ENCODE results near the gene HERPUD2.
A peak's percentile ranks its signal among the peaks of the same experiment; 100 is the strongest.
"Not testable (repeated sequence)": the region's sequence is repeated elsewhere in the genome, so short reads cannot be mapped to it uniquely, and the experiment has no call there.

Gene HERPUD2

DNA sequence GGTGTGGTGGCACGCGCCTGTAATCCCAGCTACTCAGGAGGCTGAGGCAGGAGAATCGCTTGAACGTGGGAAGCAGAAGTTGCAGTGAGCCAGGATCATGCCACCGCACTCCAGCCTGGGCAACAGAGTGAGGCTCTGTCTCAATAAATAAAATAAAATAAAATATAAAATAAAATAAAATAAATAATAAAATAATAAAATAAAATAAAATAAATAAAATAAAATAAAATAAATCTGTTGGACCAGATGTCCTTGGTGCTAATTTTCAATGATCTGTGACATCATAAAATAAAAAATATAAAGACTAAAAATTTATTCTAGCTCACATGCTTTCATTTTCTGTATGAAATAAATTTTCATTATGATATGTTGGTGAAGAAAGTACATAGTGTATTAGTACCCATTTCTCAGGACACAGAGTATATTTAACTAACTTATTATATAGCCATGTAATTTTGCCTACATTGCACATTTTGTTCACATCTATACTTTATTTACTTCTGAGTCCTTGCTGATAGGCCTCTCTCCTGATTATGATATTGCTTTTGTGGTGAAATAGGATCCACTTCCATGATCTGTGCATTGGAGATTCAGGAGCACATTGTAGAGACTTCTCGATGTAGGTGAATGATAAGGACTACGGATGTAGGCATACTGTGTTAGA is 17.8 kb upstream of the HERPUD2 start:
- no peak for DNase-seq

GRCh38 chr7:35707422-35707821 is 12.5 kb upstream of the HERPUD2 start:
- no peak for DNase-seq

GRCh38 chr7:35705932-35706461 is 11.1 kb upstream of the HERPUD2 start:
- no peak for DNase-seq

DNA sequence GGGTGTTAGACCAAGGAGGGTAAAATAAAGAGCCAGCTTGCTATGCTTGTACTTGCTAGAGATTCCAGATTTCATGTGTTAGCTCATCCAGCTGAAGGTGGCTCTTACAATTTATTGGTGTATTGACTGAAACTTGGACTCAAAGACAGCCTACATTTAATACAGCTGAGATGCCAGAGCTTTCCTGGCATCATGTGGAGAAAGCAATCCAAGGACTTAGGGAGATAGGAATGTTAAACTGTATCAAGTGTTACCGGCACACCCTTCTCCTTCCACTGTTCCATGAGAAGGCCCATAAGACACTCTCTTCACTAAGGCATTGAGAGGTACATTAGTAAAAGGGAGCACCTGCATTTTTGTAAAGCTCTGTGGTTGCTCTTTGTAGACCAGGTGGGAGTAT is 9.3 kb upstream of the HERPUD2 start:
- DNase-seq, result no peak

DNA sequence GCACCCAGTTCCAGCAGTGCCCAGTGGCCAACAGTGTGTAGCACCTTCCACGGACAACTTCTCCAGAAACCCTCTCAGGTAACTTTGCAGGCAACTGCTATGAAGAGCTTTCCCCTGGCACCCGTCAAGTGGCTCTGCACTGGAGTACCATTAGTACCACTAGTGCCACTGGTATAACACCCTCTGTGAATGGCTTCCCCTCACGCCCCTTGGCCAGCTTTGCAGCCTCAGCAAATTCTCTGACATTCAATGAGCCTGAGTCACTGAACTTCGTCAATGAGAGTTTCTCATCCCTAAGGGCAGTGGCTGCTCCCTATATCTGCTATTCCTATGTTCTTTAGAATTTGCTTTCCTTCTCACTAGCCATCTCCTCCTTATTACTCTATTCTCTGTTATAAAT is 7.6 kb upstream of the HERPUD2 start:
- DNase-seq, result no peak

- no peak for DNase-seq
These were observed 6.5 kb upstream of the HERPUD2 start for GRCh38 chr7:35701287-35701900.

GRCh38 chr7:35700865-35701264 is 5.9 kb upstream of the HERPUD2 start:
- DNase-seq, result no peak

DNA sequence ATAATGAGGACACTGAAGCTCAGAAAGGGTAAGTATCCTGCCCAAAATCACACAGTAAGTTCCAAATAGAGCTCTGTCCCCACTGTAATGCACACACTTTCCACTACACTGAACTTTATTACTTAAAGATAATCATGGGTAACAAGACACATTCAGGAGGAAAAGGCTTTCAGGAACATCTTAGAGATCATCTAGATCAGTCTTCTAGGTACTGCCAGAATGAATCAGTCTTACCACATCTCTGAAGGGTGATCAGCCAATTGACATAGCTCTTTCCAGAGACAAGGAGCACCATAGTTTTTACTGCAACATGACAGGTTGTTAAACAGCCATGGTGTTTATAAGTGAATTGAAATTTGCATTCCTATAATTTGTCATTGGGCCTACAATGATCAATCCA is 5.4 kb upstream of the HERPUD2 start:
- DNase-seq, result no peak

- no peak for DNase-seq
These were observed 4.9 kb upstream of the HERPUD2 start for GRCh38 chr7:35699796-35700305.

GRCh38 chr7:35698382-35698781 is 3.4 kb upstream of the HERPUD2 start:
- not testable (repeated sequence) for DNase-seq

DNA sequence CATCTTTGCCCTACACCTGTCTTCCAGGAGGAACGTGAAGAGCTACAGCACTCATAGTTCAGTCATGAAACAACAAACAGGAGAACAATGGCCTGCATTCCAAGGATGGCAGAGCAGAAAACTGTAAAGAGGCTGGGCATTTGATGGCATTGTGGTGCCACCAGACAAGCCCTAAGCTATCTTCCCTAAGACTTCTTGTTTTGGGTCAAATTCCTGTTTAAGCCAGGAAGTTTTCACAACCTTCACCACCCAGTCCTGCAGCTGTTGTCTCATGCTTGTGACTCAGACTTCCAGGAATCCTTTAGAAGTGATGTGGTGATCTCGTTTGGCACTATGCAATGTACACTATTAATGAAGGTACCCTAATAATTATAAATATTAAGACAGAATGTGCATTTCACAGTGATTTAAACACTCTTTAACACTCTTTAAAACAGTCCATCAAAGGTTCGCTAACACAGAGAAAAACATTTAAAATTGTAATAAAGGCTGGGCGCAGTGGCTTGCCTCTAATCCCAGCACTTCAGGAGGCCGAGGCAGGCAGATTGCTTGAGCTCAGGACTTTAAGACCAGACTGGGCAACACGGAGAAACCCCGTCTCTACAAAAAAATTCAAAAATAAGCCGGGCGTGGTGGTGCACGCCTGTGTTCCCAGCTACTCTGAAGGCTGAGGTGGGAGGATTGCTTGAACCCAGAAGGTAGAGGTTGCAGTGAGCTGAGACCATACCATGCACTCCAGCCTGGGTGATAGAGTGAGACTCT is 2.7 kb upstream of the HERPUD2 start:
- DNase-seq, result no peak

DNA sequence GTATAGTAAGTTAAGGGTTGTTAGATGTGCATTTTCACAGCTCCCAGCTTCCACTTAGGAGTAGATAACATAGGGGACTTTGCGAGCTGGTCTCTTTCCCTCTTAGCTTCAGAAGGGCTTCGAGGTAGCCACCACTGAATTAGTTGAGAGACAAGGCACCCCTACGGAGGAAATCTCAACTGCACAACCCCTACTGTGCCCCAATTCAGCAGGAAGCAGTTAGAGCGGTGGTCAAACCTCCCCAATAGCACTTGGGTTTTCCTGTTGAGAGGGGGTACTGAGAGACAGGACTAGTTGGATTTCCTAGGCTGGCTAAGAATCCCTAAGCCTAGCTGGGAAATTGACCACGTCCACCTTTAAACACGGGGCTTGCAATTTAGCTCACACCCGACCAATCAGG is 1.1 kb upstream of the HERPUD2 start:
- no peak for DNase-seq

DNA sequence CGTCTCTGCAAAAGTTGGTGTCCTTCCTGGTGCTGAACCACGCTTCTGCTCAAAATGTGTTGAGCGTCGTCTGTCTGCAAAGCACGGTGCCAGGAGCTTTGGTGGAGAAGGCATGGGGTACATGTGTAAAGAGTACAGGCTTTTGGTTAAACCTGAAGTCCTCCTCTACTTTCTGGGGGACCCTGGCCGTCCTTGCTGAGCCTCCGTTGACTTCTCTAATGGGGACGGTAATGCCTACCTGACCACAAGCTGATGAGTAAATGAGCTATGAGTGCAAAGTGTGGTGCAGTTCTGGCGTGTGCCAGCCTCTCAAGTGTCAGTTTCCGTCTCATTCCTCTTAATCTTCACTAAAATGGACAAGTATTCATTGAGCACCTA is 527 bp upstream of the HERPUD2 start:
- peak; percentile 34 for DNase-seq

- no peak for DNase-seq
These were observed 663 bp downstream of the HERPUD2 start for GRCh38 chr7:35694161-35694783.

DNA sequence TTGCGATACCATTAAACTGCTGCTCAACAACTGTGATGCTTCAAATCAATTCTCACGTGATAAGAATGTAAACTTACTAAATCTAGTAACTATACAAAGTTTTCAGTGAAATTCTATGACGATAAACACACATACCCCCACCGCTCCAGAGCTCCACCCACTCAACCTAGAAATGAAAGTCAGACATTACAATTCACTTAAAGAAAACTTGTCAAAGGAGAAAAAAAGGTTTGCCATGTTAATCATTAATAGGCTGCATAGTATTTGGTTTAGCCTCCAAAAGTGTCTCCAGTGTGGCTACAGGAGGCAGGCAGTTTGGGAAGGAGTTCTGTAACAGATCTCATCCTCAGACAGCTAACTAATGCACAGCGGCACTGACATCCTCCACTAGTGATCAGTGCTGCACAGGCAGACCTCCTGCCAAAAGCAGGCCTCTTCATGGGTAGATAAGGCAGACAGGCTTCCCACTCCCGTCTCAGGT is 3.1 kb downstream of the HERPUD2 start:
- DNase-seq, result peak; percentile 51

- no peak for DNase-seq
These were observed 3.6 kb downstream of the HERPUD2 start for GRCh38 chr7:35691366-35691765.

DNA sequence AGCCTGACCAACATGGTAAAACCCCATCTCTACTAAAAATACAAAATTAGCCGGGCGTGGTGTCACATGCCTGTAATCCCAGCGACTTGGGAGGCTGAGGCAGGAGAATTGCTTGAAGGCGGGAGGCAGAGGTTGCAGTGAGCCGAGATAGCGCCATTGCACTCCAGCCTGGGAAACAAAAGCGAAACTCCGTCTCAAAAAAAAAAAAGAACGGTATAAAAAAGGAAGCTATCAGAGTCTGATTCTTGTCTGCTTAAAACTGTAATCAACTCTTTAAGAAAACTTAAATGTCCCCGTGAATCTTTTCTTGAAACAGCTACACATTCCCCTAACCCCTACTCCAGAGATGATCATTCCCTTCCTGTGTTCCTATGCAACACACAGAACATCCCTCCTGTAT is 4.3 kb downstream of the HERPUD2 start:
- not testable (repeated sequence) for DNase-seq

GRCh38 chr7:35685781-35686180 is 9.2 kb downstream of the HERPUD2 start:
- DNase-seq, result no peak

- no peak for DNase-seq
These were observed 13.5 kb downstream of the HERPUD2 start for GRCh38 chr7:35681231-35682029.

GRCh38 chr7:35680403-35681013 is 14.4 kb downstream of the HERPUD2 start:
- DNase-seq, result no peak

GRCh38 chr7:35677582-35678356 is 17.2 kb downstream of the HERPUD2 start:
- DNase-seq, result no peak
